Measurements from ENCODE around the gene EPS8L3.

Gene EPS8L3

GRCh38 chr1:109786531-109787021 is 22.9 kb upstream of the EPS8L3 start:
- Histone ChIP-seq H3K27me3 (ENCODE audit: control insufficient read depth, insufficient read depth, low read length) (no peaks in the 10 kb centered on the region), H3K36me3 (ENCODE audit: control insufficient read depth, insufficient read depth, low read length) (no peaks in the 10 kb centered on the region), H3K9me3 (ENCODE audit: control insufficient read depth, low read length) (no peaks in the 10 kb centered on the region), H3K79me2 (no peaks in the 10 kb centered on the region), H3K4me1 (no peaks in the 10 kb centered on the region), H2AFZ (no peak overlapping the region), H3K27ac (no peak overlapping the region), H3K4me3 (ENCODE audit: low read depth, low read length) (no peak overlapping the region), H3K9ac (no peak overlapping the region), H3K4me2 (ENCODE audit: low read length) (no peak overlapping the region)
- no peak for TF ChIP-seq CTCF (IDR thresholded peaks at IDR 0.05)

- H3K4me1 ChIP-seq, result no peaks in the 10 kb centered on the region
Observed at GRCh38 chr1:109786112-109786480, 22.4 kb upstream of the EPS8L3 start.

GRCh38 chr1:109785446-109786111 is 21.9 kb upstream of the EPS8L3 start:
- no peaks in the 10 kb centered on the region for H3K9me3 ChIP-seq (ENCODE audit: control insufficient read depth, low read length)
- H3K4me1 ChIP-seq, result no peaks in the 10 kb centered on the region
- H3K27ac ChIP-seq, result no peak overlapping the region
- no peaks in the 10 kb centered on the region for H3K36me3 ChIP-seq (ENCODE audit: control insufficient read depth, insufficient read depth, low read length)
- H3K79me2 ChIP-seq, result no peaks in the 10 kb centered on the region
- no peak overlapping the region for H3K4me2 ChIP-seq (ENCODE audit: low read length)
- H3K27me3 ChIP-seq (ENCODE audit: control insufficient read depth, insufficient read depth, low read length), result no peaks in the 10 kb centered on the region
- H3K9ac ChIP-seq, result no peak overlapping the region
- TF ChIP-seq CTCF (IDR thresholded peaks at IDR 0.05), result no peak
- no peak overlapping the region for H2AFZ ChIP-seq
- H3K4me3 ChIP-seq (ENCODE audit: low read depth, low read length), result no peak overlapping the region

More at GRCh38 chr1:109786112-109786480, 22.4 kb upstream of the EPS8L3 start:
- H3K9ac ChIP-seq, result no peak overlapping the region
- H3K36me3 ChIP-seq (ENCODE audit: control insufficient read depth, insufficient read depth, low read length), result no peaks in the 10 kb centered on the region
- H3K27me3 ChIP-seq (ENCODE audit: control insufficient read depth, insufficient read depth, low read length), result no peaks in the 10 kb centered on the region
- no peak overlapping the region for H3K4me3 ChIP-seq (ENCODE audit: low read depth, low read length)
- H3K4me2 ChIP-seq (ENCODE audit: low read length), result no peak overlapping the region
- H3K9me3 ChIP-seq (ENCODE audit: control insufficient read depth, low read length), result no peaks in the 10 kb centered on the region
- no peak overlapping the region for H2AFZ ChIP-seq
- no peaks in the 10 kb centered on the region for H3K79me2 ChIP-seq
- no peak overlapping the region for H3K27ac ChIP-seq
- no peak for TF ChIP-seq CTCF (IDR thresholded peaks at IDR 0.05)

GRCh38 chr1:109784551-109785252 is 21.0 kb upstream of the EPS8L3 start:
- Histone ChIP-seq H3K4me2 (ENCODE audit: low read length) (no peak overlapping the region), H3K27ac (no peak overlapping the region), H2AFZ (no peak overlapping the region)

More at GRCh38 chr1:109784551-109785252, 21.0 kb upstream of the EPS8L3 start:
- H3K27me3 ChIP-seq (ENCODE audit: control insufficient read depth, insufficient read depth, low read length), result no peaks in the 10 kb centered on the region
- no peak overlapping the region for H3K4me3 ChIP-seq (ENCODE audit: low read depth, low read length)
- H3K4me1 ChIP-seq, result no peaks in the 10 kb centered on the region
- TF ChIP-seq CTCF (IDR thresholded peaks at IDR 0.05), result no peak
- no peaks in the 10 kb centered on the region for H3K79me2 ChIP-seq
- no peak overlapping the region for H3K9ac ChIP-seq
- no peaks in the 10 kb centered on the region for H3K9me3 ChIP-seq (ENCODE audit: control insufficient read depth, low read length)
- no peaks in the 10 kb centered on the region for H3K36me3 ChIP-seq (ENCODE audit: control insufficient read depth, insufficient read depth, low read length)
